ENCODE results near the gene TRPM6. TPM values are rescaled to one million over a fixed set of nuclear protein-coding genes. Genes with fewer than 3 reads are reported as not detected.

Gene TRPM6
- total and polyA plus RNA-seq, 2 experiments from 2014 or later = 0.23 to 0.87 TPM

GRCh38 chr9:74784506-74784905 lies 103.2 kb downstream of the TRPM6 start:
- H3K36me3 ChIP-seq (ENCODE audit: insufficient read depth) = no peaks in the 10 kb centered on the region
- no peak overlapping the region for H3K4me2 ChIP-seq
- no peaks in the 10 kb centered on the region for H3K27me3 ChIP-seq (ENCODE audit: insufficient read depth)
- ATAC-seq = no peak
- TF ChIP-seq JUNB (IDR thresholded peaks at IDR 0.05; ENCODE audit: unreplicated experiment) (no peak), POLR2AphosphoS5 (IDR thresholded peaks at IDR 0.05; ENCODE audit: low read depth) (no peak), STAT1 (IDR thresholded peaks at IDR 0.05; ENCODE audit: unreplicated experiment) (no peak), CTCF (conservative IDR thresholded peaks at IDR 0.05; ENCODE audit: low read depth in 2 of 2) (no peak), ZNF114 (CRISPR knock-in tag; IDR thresholded peaks at IDR 0.05) (no peak), EZH2 (IDR thresholded peaks at IDR 0.05; ENCODE audit: low read depth, unreplicated experiment) (no peak), ZNF331 (CRISPR knock-in tag; IDR thresholded peaks at IDR 0.05; ENCODE audit: low read depth) (no peak), NANOG (IDR thresholded peaks at IDR 0.05; ENCODE audit: borderline replicate concordance) (no peak), CREB1 (CRISPR knock-in tag; IDR thresholded peaks at IDR 0.05; ENCODE audit: low read depth) (no peak), ETS1 (IDR thresholded peaks at IDR 0.05) (no peak), REST (IDR thresholded peaks at IDR 0.05; ENCODE audit: unreplicated experiment) (no peak), ZNF462 (CRISPR knock-in tag; IDR thresholded peaks at IDR 0.05) (no peak), EZH2phosphoT487 (IDR thresholded peaks at IDR 0.05; ENCODE audit: unreplicated experiment) (no peak)
- no peaks in the 10 kb centered on the region for H3K4me1 ChIP-seq (ENCODE audit: insufficient read depth)
- H3K4me3 ChIP-seq = no peak overlapping the region
- no peak overlapping the region for H3K27ac ChIP-seq (ENCODE audit: low read depth)
- H3F3A ChIP-seq (replicated peaks; ENCODE audit: low read depth) = no peaks in the 10 kb centered on the region
- H2AFZ ChIP-seq = no peak overlapping the region
- no peak for DNase-seq (ENCODE audit: low spot score)
- no peaks in the 10 kb centered on the region for H3K36me3 Mint-ChIP-seq (ENCODE audit: low read depth)
- H3K9me2 ChIP-seq (ENCODE audit: insufficient read depth) = no peaks in the 10 kb centered on the region
- no peaks in the 10 kb centered on the region for H4K20me1 ChIP-seq (replicated peaks; ENCODE audit: insufficient read depth)
- no peaks in the 10 kb centered on the region for H3K79me2 ChIP-seq (replicated peaks; ENCODE audit: insufficient read depth)
- no peaks in the 10 kb centered on the region for H3K27me3 Mint-ChIP-seq (ENCODE audit: insufficient read depth, low read depth, poor library complexity)
- no peaks in the 10 kb centered on the region for H3K9me3 Mint-ChIP-seq
- H3K4me1 Mint-ChIP-seq = no peaks in the 10 kb centered on the region
- H3K27ac Mint-ChIP-seq = no peak overlapping the region
- no peak overlapping the region for H3K4me3 Mint-ChIP-seq
